Subcutaneous adipose tissue (tissue), 4 donors: ENCODE data around the gene SOBP. TPM values are rescaled to one million over a fixed set of nuclear protein-coding genes. Genes with fewer than 3 reads are reported as not detected.

Experiments
- total RNA-seq, 4 donors: library from RNA; depleted of rRNA; stranded (reverse); fragments of >200 nt; gene quantifications; one replicate each; pipeline ENCODE4 v1.1.0, GENCODE V29; 2016
- TF ChIP-seq, protein P1 (sequence below): fragments of 450-650 bp; IDR thresholded peaks from one replicate; pipeline ENCODE4 v1.5.1; 2016; ENCODE audit warnings: low read depth, mild to moderate bottlenecking, control low read depth, antibody characterized with exemption, moderate library complexity

Gene SOBP
- total RNA-seq, 4 donors from 2014 or later = 4.0 to 7.5 (median 5.5) TPM

DNA sequence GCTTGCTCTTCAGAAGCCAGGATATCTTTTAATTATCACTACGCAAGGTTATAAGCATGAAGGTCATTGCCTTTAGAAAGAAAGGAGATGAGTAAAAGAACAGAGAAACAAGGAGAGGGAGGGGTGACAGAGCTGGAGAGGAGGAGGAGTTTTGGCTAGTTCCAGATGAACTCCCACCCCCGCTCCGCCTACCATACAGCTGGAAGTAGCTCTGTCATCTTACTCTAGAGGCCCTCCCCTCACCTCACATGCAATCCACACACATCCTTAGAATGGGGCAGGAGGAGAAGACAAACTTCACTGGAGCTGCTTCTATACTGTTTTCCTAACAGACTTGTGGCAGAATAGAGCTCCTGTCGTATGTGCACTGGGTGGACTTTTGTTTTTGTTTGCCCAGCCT, 189.5 kb downstream of the SOBP start:
- TF ChIP-seq, protein P1, sequence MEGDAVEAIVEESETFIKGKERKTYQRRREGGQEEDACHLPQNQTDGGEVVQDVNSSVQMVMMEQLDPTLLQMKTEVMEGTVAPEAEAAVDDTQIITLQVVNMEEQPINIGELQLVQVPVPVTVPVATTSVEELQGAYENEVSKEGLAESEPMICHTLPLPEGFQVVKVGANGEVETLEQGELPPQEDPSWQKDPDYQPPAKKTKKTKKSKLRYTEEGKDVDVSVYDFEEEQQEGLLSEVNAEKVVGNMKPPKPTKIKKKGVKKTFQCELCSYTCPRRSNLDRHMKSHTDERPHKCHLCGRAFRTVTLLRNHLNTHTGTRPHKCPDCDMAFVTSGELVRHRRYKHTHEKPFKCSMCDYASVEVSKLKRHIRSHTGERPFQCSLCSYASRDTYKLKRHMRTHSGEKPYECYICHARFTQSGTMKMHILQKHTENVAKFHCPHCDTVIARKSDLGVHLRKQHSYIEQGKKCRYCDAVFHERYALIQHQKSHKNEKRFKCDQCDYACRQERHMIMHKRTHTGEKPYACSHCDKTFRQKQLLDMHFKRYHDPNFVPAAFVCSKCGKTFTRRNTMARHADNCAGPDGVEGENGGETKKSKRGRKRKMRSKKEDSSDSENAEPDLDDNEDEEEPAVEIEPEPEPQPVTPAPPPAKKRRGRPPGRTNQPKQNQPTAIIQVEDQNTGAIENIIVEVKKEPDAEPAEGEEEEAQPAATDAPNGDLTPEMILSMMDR = no peak

DNA sequence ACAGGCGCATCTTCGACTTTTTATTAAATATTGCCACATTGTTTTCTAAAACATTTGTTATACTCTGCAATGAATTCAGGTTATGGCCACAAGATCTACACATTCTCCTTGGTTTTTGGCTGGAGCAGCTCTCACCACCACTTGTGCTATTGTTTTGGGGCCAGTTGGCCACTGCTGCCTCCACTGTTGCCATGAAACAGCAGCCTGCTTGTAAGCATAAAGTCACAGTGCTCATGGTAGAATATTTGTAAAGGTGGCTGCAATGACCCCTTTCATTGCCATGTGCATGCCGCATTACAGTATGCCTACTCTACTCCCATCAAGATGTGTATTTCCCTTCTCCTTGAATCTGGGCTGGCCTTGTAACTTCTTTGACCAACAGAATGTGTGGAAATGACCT, 192.8 kb downstream of the SOBP start:
- TF ChIP-seq, protein P1 = no peak

GRCh38 chr6:107683183-107683582, 193.3 kb downstream of the SOBP start:
- TF ChIP-seq, protein P1 = no peak

DNA sequence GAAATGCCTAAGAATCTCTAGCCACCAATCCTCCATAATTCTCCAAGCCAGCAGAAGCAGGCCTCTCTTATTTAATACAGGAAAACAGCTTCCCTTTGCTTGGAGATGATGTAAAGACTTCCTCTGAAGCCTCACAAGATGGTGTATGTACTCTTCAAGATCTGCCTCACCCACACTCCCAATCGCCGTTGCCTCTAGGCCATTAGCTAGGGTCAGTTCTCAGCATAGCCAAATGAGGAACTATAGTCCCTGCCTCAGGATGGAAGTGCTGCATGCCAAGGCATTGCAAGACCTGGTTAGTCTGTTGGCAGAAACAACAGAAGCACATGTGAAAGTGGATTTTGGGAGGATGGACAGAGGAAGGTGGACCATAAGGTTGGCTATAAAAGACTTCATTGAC, 195.1 kb downstream of the SOBP start:
- TF ChIP-seq, protein P1 = no peak

DNA sequence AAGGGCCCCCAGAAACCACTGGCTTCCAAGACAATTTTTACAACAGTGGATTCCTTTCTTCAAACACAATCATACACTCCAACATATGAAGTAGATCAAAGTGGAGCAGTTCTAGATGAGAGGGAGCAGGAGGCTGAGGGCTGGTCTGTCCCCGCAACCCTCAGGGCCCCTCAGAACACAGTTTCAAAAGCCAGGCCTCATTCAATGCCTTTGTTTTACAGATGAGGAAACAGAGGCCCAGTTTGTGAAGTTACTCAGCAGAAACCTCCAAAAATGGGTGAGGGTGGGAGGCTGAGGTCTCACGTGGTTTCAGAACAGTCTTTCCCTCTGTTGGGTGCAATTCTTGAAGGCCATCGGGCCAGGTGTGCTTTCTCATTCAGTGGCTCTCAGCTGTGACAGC, 199.3 kb downstream of the SOBP start:
- TF ChIP-seq, protein P1 = no peak

DNA sequence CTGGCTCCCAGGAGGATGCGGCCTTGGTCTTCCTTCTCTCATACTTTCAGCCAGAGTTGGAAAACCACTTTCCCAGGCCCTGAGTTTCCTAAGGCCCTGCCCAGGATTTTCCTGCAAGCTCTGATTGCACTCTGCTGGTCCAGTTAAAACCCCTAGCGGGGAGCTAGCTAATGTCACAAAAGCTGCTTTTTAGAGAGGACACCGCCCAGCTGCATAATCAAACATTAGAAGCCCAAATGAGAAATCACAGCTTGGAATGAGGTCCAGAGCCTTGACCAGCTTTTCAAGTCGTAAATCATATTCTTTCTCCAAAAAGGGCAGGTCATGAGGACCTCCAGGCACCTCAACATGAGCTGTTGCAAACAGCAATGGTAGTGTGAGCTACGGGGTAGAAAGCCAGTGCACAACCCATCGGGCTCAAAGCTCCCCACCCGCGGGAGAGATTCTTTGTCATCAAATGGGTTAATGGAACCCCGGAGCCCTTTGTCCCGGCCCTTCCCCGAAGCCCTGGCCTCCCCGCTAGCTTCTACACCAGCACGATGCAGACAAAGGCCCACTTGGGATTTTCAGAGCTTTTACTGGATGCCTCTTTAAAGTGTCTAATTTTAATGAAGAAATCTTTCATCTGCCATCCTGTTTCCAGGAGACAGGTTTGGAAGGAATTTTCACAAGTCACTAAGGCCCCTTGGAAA, 200.2 kb downstream of the SOBP start:
- TF ChIP-seq, protein P1 = no peak

DNA sequence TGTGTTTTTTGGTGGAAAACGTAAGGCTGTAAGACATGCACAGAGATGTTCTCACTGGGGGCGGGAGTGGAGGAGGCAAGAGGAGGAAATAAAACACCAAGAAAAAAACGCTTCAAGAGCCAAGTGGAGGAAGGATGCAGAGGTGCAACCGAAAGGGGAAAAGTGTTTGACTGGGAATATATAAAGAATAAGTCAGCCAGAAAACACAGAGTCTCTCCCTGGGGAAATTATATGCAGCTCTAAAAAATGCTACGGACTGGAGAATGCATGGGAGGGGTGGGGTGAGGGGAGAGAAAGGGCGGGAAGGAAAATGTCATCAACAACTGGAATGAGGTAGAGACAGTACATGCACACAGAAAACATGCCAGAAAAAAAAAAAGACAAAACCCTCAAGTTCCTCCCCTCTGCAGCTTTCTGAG, 200.7 kb downstream of the SOBP start:
- TF ChIP-seq, protein P1 = no peak
